SK-N-SH (cell line): ENCODE results near the gene IQUB.

Experiments used
- CHD2 ChIP-seq: fragments of 150-350 bp; IDR thresholded peaks from 2 replicates; pipeline ENCODE4 v1.6.1; 2018; ENCODE audit warnings: low read length; ENCODE audit not compliant: partially characterized antibody
- EP300 ChIP-seq, 2 experiments: IDR thresholded peaks; 2 replicates each; pipeline versions ENCODE4 v1.4.0 to v1.6.1; 2012; ENCODE audit warnings: borderline replicate concordance in 1 of 2, low read depth in 1 of 2, low read length in 1 of 2
- EZH2phosphoT487 ChIP-seq: fragments of 200-600 bp; sonication (generic); IDR thresholded peaks from 2 replicates; pipeline ENCODE4 v1.6.1; 2017; ENCODE audit warnings: low read depth, mixed run types, mild to moderate bottlenecking, antibody characterized with exemption, moderate library complexity, borderline replicate concordance
- FOXM1 ChIP-seq: IDR thresholded peaks from 2 replicates; pipeline ENCODE4 v1.4.0; 2012; ENCODE audit warnings: low read depth, mild to moderate bottlenecking
- RAD21 ChIP-seq: IDR thresholded peaks from 2 replicates; pipeline ENCODE4 v1.6.1; 2012; ENCODE audit warnings: mild to moderate bottlenecking, low read length
- TAF1 ChIP-seq: IDR thresholded peaks from 2 replicates; pipeline ENCODE4 v1.6.1; 2012; ENCODE audit warnings: low read depth, mild to moderate bottlenecking, low read length, moderate library complexity, borderline replicate concordance
- TEAD4 ChIP-seq: IDR thresholded peaks from 2 replicates; pipeline ENCODE4 v1.4.0; 2012; ENCODE audit warnings: mild to moderate bottlenecking, borderline replicate concordance; ENCODE audit not compliant: insufficient read depth
- TF ChIP-seq, protein P1 (sequence below): fragments of 200-600 bp; sonication (generic); IDR thresholded peaks from 2 replicates; pipeline ENCODE4 v1.6.1; 2017; ENCODE audit warnings: antibody characterized with exemption, mild to moderate bottlenecking, moderate library complexity
- TF ChIP-seq, protein P2 (sequence below): fragments of 150-350 bp; IDR thresholded peaks from 2 replicates; pipeline ENCODE4 v1.6.1; 2016; ENCODE audit warnings: mild to moderate bottlenecking, low read depth, low read length
- TF ChIP-seq, protein P3 (sequence below): IDR thresholded peaks from 2 replicates; pipeline ENCODE4 v1.6.1; 2012; ENCODE audit warnings: mild to moderate bottlenecking, low read depth, low read length, moderate library complexity
- TF ChIP-seq, protein P4 (sequence below): IDR thresholded peaks from 2 replicates; pipeline ENCODE4 v1.4.0; 2012; ENCODE audit warnings: low read depth

DNA sequence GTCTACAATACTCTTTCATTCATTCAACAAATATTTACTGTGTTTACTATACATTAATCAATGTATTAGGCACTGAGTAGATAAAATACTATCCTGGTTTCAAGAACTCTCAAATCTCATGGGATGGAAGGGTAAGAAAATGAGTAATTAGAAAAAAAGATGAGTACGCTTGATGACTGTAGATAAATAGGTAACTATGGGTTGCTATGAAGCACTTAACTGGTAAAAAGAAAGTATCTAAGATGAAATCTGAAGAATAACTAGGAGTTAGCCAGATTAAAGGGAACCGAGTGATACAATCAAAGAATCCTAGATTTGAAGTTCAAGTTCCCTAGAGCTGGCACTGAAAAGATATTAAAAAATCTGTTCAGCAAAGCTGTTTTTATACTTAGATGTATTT, 62.1 kb downstream of the IQUB start:
- TF ChIP-seq, protein P1, sequence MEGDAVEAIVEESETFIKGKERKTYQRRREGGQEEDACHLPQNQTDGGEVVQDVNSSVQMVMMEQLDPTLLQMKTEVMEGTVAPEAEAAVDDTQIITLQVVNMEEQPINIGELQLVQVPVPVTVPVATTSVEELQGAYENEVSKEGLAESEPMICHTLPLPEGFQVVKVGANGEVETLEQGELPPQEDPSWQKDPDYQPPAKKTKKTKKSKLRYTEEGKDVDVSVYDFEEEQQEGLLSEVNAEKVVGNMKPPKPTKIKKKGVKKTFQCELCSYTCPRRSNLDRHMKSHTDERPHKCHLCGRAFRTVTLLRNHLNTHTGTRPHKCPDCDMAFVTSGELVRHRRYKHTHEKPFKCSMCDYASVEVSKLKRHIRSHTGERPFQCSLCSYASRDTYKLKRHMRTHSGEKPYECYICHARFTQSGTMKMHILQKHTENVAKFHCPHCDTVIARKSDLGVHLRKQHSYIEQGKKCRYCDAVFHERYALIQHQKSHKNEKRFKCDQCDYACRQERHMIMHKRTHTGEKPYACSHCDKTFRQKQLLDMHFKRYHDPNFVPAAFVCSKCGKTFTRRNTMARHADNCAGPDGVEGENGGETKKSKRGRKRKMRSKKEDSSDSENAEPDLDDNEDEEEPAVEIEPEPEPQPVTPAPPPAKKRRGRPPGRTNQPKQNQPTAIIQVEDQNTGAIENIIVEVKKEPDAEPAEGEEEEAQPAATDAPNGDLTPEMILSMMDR: no peak
- TF ChIP-seq RAD21 (no peak), EZH2phosphoT487 (no peak), TAF1 (no peak), FOXM1 (no peak), CHD2 (no peak), TEAD4 (no peak), EP300 (IDR thresholded peaks at IDR 0.05; ENCODE audit: borderline replicate concordance in 1 of 2, low read depth in 1 of 2, low read length in 1 of 2) (no peak)
- TF ChIP-seq, protein P2, sequence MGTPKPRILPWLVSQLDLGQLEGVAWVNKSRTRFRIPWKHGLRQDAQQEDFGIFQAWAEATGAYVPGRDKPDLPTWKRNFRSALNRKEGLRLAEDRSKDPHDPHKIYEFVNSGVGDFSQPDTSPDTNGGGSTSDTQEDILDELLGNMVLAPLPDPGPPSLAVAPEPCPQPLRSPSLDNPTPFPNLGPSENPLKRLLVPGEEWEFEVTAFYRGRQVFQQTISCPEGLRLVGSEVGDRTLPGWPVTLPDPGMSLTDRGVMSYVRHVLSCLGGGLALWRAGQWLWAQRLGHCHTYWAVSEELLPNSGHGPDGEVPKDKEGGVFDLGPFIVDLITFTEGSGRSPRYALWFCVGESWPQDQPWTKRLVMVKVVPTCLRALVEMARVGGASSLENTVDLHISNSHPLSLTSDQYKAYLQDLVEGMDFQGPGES: no peak
- TF ChIP-seq, protein P3, sequence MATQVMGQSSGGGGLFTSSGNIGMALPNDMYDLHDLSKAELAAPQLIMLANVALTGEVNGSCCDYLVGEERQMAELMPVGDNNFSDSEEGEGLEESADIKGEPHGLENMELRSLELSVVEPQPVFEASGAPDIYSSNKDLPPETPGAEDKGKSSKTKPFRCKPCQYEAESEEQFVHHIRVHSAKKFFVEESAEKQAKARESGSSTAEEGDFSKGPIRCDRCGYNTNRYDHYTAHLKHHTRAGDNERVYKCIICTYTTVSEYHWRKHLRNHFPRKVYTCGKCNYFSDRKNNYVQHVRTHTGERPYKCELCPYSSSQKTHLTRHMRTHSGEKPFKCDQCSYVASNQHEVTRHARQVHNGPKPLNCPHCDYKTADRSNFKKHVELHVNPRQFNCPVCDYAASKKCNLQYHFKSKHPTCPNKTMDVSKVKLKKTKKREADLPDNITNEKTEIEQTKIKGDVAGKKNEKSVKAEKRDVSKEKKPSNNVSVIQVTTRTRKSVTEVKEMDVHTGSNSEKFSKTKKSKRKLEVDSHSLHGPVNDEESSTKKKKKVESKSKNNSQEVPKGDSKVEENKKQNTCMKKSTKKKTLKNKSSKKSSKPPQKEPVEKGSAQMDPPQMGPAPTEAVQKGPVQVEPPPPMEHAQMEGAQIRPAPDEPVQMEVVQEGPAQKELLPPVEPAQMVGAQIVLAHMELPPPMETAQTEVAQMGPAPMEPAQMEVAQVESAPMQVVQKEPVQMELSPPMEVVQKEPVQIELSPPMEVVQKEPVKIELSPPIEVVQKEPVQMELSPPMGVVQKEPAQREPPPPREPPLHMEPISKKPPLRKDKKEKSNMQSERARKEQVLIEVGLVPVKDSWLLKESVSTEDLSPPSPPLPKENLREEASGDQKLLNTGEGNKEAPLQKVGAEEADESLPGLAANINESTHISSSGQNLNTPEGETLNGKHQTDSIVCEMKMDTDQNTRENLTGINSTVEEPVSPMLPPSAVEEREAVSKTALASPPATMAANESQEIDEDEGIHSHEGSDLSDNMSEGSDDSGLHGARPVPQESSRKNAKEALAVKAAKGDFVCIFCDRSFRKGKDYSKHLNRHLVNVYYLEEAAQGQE: no peak
- TF ChIP-seq, protein P4, sequence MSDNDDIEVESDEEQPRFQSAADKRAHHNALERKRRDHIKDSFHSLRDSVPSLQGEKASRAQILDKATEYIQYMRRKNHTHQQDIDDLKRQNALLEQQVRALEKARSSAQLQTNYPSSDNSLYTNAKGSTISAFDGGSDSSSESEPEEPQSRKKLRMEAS: no peak
